AML-193 (cell line): Measurements from ENCODE around the gene NFKB1.
A peak's percentile ranks its signal among the peaks of the same experiment; 100 is the strongest.

Experiments
- DNase-seq, 2 experiments: peaks; one replicate each; lab custom pipeline; 2025; lab: John Stamatoyannopoulos, UW

Gene NFKB1

GRCh38 chr4:102625232-102625930, 124.2 kb downstream of the NFKB1 start:
- peak; percentile 75 to 83 for DNase-seq

DNA sequence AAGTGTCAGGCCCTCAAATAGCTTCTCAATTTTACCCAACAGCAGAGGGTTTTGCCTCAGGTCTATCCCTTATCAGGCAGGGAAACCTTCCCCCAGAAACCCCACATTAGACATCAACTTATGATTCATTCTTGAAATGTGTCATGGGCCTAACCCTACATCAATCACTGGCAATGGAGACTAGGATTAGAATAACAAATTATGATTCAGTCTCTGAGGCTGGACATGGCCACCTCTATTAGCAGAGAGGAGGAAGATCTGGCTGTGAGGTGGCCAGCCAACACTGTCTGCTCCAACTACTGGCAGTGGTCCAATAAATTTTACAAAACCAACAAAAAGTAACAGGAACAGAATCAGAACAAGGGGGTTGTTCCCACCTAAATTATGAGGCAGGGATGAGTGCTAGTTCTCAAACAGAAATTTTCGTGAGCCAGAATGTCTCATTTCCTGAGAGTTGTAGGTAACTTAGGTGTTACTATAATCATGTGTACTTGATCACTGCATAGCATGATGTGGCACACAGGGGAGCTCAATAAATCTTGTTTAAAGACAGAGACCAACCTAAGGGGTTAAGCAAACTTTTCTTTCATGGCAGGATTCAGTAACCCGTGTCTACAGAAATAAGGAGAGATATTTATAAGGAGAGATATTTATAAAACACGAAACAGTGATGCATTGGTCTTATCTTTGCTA, 126.8 kb downstream of the NFKB1 start:
- DNase-seq: no peak

- no peak for DNase-seq
These were observed 128.5 kb downstream of the NFKB1 start for GRCh38 chr4:102629673-102630072.

DNA sequence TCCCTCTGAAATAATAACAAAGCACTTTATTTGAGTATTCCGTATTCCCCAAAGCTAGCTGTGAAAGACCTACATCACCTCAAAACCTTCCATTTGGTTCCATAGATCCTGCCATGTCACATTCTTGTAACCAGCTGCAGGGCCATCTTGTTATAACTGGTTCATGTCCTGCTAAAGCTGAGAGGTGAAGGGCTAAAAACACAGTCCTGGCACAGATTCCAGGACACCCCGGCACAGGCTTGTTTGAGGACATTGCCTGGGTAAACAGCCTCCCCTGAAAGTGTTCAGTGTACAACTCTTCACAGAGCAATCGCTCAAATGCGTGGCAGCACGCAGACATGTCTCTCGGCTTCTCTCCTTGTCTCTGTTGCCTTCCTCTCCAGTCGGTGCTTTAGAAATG, 130.5 kb downstream of the NFKB1 start:
- no peak for DNase-seq

DNA sequence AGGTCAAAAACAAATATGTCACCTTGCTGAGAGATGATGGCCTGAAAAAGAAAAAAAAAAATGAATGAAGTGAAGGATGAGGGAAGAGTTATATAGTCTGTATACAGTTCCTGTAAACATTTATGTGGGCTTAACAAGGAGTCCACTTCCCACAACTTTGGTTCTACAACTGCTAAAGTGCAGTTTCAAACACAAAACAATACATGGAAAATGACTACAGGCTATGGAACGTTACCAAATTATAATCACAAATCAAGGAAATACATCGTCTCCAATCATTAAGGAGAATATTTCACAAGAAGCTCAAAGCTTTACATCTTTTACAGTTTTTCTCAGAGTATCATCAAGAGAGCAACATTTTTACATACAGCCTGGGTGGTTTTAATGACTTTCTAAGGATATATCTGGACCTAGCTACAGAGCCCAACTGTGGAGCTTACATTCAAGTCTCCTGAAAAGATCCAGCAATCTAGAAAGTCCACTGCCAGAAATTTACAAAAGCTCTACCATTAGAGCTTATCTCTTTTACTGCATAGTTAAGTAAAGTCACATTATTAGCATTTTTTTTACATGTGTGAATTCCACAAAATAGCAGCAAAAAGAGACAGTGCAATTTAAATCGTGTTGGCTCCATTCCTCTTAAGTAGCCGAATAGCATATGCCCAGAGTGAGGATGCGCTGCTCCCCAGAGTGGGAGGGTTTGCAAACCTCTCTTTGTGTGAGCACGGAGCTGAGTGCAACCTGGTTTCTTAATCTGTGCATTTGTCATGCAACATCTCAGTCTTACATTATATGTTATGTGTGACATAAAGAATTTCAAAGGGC, 131.3 kb downstream of the NFKB1 start:
- DNase-seq: no peak

GRCh38 chr4:102633100-102633499, 131.9 kb downstream of the NFKB1 start:
- DNase-seq: no peak

DNA sequence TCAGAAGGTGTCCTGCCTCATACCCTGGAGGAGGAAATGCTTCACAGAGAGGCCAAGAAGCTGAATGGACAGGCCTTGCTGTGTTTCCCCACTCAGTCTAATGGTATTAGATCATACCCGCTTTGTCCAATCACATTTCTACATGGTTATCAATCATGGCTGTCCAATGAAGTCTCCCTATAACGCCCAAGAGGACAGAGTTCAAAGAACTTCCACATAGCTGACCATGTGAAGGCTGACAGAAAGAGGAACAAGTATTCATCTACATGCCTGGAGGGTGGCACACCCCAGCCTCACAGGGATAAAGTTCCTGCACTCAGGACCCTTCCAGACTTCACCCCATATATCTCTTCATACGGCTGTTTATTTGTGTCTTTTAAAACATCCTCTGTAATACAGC, 136.2 kb downstream of the NFKB1 start:
- DNase-seq: no peak

DNA sequence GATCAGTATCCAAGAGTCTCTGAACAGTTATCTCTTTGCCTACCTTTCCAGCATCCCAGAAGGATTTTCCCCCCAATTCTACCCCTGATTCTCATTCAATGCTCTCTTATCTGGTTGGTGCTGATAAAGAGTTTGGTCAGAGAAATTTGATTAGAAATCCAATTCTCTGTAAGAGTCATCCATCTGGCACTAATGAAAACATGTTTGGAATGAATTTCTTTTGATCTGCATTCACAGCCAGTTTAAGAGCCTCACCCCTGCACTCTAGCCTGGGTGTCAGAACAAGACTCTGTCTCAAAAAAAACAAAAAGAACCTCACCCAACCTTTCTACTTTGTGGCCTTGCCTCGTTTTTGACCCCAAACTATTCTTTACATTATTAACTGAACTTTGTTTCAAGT, 137.5 kb downstream of the NFKB1 start:
- no peak for DNase-seq

DNA sequence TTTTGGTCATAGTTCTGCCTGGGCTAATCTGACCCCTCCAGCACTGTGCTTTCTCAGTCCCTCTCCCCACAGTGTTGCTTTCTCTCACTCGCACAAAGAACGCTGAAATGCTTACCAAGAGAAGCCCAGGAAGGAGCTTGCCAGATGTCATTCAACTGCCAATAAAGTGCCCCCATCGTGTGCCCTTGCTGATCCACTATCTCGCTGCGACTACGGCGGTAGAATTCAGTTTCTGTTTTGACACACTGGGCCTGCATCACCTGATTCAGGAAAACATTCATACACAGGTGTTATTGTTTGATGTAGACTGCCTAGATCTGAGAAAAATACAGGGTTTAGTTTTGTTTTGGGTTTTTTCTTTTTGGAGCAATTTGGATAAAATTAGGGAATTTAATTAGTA, 138.4 kb downstream of the NFKB1 start:
- DNase-seq: no peak

DNA sequence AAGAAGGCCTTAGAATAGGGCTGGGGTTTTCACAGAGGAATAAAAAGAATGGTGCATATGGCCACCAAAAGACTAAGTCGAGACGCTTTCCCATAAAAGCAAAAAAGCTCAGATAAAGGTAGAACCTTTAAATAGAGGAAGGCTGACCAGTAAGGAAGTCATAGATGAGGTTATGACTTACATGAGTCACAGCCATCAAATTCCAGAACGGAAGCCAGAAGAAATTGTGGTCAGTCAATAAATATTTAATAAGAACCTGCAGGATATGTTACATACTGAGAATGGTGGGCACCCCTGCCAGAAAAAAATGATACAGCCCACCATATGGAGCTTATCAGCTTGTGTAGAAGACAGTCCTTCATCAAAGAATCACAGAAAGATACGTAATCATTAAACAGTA, 139.5 kb downstream of the NFKB1 start:
- DNase-seq: no peak

DNA sequence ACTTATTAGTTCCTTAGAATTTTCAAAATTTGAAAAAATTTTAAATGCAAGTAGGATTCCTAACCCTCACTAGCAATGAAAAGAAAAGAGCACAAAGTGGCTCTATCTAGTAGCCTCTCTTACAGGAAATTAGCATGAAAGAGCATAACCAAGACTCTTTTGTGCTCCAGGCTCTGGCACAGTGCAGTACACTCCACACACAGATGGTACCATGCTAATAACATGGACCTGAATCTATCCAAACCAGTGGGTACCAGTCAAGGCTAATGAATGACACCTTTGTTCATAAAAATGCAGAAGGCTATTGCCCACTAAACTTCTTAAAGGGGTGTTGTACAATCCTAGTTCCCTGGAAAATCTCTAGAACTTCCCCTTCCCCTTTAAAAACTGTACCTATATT, 140.6 kb downstream of the NFKB1 start:
- DNase-seq: no peak

GRCh38 chr4:102642631-102643298, 141.6 kb downstream of the NFKB1 start:
- DNase-seq: no peak

GRCh38 chr4:102647117-102647516, 146.0 kb downstream of the NFKB1 start:
- no peak for DNase-seq

GRCh38 chr4:102657206-102657605, 156.0 kb downstream of the NFKB1 start:
- no peak for DNase-seq

DNA sequence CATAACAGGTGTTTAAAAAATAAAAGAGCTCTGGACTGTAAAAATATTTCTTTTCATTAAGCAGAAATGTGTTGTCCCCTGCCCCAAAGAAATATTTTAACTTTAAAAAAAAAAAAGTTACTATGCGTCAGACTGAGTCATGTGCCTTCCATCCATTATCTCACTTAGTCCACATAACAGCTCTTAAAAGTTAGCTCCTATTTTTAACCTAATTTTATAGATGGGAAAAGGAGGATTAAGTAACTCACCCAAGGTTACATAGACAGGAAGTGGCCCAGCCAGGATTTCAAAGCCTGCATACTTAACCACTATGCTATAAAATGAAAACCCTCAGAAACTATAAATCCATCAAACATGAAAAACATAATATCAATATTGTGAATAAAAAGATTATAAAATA, 161.9 kb downstream of the NFKB1 start:
- peak; percentile 16 to 29 for DNase-seq

GRCh38 chr4:102665527-102665926, 164.4 kb downstream of the NFKB1 start:
- DNase-seq: no peak
